GM06990 (cell line): ENCODE measurements around the gene PSG7.
"Not testable (repeated sequence)": the region's sequence is repeated elsewhere in the genome, so short reads cannot be mapped to it uniquely, and the experiment has no call there.

Experiments used
- DNase-seq: peaks from one replicate; pipeline ENCODE4 v3.0.0-alpha.2; 2011; ENCODE audit not compliant: insufficient read length; ENCODE audit errors: extremely low read depth
- H3K27me3 ChIP-seq: replicated peaks from 2 replicates; pipeline ENCODE4 v1.6.0; 2011; ENCODE audit warnings: low read length; ENCODE audit not compliant: control insufficient read depth, insufficient read depth
- H3K36me3 ChIP-seq: 2 replicates; pipeline ENCODE4 v1.5.1; 2011; ENCODE audit warnings: low read length; ENCODE audit not compliant: control insufficient read depth, insufficient read depth
- H3K4me3 ChIP-seq: replicated peaks from 2 replicates; pipeline ENCODE4 v1.5.1; 2011; ENCODE audit warnings: low read depth, mild to moderate bottlenecking, control low read depth, low read length
- CTCF ChIP-seq: IDR thresholded peaks from 2 replicates; pipeline ENCODE4 v1.5.1; 2011; ENCODE audit warnings: low read length, control low read depth, mild to moderate bottlenecking, inconsistent platforms; ENCODE audit not compliant: insufficient read depth, poor library complexity, severe bottlenecking

PSG7 gene

GRCh38 chr19:42942187-42942789 lies 5.3 kb upstream of the PSG7 start:
- peak; percentile 62 for TF ChIP-seq CTCF
- no peaks in the 10 kb centered on the region for H3K36me3 ChIP-seq
- DNase-seq: no peak

GRCh38 chr19:42934726-42935125 lies 2.3 kb downstream of the PSG7 start:
- DNase-seq, H3K36me3 ChIP-seq, H3K4me3 ChIP-seq, H3K27me3 ChIP-seq: not testable (repeated sequence)

More at GRCh38 chr19:42942187-42942789, 5.3 kb upstream of the PSG7 start:
- H3K27me3 ChIP-seq: no peaks in the 10 kb centered on the region
- H3K4me3 ChIP-seq: no peak overlapping the region

- DNase-seq, H3K36me3 ChIP-seq, H3K4me3 ChIP-seq, H3K27me3 ChIP-seq: not testable (repeated sequence)
These were observed 2.8 kb downstream of the PSG7 start for GRCh38 chr19:42934183-42934582.

GRCh38 chr19:42933412-42933811 lies 3.6 kb downstream of the PSG7 start:
- H3K36me3 ChIP-seq, DNase-seq, H3K4me3 ChIP-seq, H3K27me3 ChIP-seq: not testable (repeated sequence)

GRCh38 chr19:42932485-42933101 lies 4.4 kb downstream of the PSG7 start:
- not testable (repeated sequence) for H3K36me3 ChIP-seq, DNase-seq, H3K4me3 ChIP-seq, H3K27me3 ChIP-seq

- TF ChIP-seq CTCF: peak; percentile 38
- not testable (repeated sequence) for H3K36me3 ChIP-seq, DNase-seq, H3K27me3 ChIP-seq, H3K4me3 ChIP-seq
These were observed 6.8 kb downstream of the PSG7 start for GRCh38 chr19:42930214-42930613.

GRCh38 chr19:42928896-42929295 lies 8.1 kb downstream of the PSG7 start:
- TF ChIP-seq CTCF: no peak
- no peak for DNase-seq
- Histone ChIP-seq H3K4me3 (no peak overlapping the region), H3K36me3 (no peaks in the 10 kb centered on the region), H3K27me3 (no peaks in the 10 kb centered on the region; the same call in 1 of the 2 replicates)

GRCh38 chr19:42926781-42927180 lies 10.2 kb downstream of the PSG7 start:
- DNase-seq: no peak
- Histone ChIP-seq H3K4me3 (no peak overlapping the region), H3K36me3 (no peaks in the 10 kb centered on the region), H3K27me3 (no peaks in the 10 kb centered on the region; the same call in 1 of the 2 replicates)
- no peak for TF ChIP-seq CTCF
